ENCODE data around the gene RCE1.
"Not testable (repeated sequence)": the region's sequence is repeated elsewhere in the genome, so short reads cannot be mapped to it uniquely, and the experiment has no call there.

The RCE1 gene, protein sequence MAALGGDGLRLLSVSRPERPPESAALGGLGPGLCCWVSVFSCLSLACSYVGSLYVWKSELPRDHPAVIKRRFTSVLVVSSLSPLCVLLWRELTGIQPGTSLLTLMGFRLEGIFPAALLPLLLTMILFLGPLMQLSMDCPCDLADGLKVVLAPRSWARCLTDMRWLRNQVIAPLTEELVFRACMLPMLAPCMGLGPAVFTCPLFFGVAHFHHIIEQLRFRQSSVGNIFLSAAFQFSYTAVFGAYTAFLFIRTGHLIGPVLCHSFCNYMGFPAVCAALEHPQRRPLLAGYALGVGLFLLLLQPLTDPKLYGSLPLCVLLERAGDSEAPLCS

DNA sequence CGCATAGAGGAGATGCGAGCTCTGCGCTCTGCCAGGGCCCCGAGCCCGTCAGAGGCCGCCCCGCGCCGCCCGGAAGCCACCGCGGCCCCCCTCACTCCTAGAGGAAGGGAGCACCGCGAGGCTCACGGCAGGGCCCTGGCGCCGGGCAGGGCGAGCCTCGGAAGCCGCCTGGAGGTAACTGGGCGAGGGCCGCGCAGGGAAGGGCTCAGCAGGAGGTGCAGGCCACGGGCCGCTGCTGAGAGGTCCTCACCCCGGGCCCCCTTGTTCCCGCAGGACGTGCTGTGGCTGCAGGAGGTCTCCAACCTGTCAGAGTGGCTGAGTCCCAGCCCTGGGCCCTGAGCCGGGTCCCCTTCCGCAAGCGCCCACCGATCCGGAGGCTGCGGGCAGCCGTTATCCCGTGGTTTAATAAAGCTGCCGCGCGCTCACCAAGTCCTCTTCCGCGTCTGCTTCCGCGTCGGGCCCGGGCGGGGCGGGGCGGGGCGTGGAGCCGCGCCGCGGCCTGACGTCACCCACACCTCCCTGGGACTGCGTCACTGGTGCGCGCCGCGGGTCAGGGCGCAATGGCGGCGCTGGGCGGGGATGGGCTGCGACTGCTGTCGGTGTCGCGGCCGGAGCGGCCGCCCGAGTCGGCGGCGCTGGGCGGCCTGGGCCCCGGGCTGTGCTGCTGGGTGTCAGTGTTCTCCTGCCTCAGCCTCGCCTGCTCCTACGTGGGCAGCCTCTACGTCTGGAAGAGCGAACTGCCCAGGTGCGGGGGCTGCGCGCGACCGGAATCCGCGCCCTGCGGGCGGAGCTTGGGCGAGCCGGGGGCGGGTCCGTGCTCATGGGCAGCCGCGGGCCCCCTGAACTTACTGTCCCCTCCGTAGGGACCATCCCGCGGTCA lies at the start of gene RCE1:
Gene RCE1, plus strand, starts transcription at position 546 of the 880 bp plus-strand sequence. Its CDS starts 15 bp downstream, at position 561.
- peak; percentile 83 for DNase-seq

GRCh38 chr11:66799815-66800214 lies 43.4 kb upstream of the RCE1 start:
- DNase-seq: not testable (repeated sequence)

DNA sequence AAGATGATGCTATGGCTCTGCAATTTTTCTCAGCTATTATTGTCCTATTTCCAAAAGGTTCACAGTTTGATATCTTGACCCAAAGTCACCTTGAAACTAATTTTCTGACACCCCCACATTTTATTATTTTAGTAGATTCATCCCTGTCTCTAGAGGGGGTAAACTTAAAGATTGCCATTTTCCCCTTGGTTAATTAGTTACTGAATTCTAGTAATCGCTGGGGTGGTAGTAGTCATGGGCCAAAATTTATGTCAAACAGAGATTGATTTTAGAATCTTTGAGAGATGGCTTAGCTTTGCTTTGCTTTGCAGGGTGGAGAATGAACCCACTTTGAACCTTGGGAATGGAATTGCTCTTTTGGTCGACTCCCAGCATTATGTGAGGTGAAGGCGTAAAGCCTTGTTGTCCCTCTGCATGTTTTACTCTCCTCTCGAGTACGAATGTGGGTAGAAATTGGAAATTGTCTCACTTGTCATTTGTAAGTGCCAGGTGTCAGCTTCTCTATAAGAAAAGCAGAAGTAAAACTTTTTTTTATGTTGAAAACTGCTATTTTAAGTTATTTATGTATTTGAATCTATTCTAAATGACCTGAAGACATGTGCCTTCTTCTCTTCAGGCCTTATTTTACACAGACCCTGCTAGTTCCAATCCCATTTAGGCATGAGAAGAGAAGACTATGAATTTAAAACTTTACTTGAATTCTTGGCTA lies 42.4 kb upstream of the RCE1 start:
- no peak for DNase-seq

- DNase-seq: no peak
Measured at GRCh38 chr11:66809592-66809991, 33.6 kb upstream of the RCE1 start.

GRCh38 chr11:66810576-66811185 lies 32.6 kb upstream of the RCE1 start:
- DNase-seq: no peak

DNA sequence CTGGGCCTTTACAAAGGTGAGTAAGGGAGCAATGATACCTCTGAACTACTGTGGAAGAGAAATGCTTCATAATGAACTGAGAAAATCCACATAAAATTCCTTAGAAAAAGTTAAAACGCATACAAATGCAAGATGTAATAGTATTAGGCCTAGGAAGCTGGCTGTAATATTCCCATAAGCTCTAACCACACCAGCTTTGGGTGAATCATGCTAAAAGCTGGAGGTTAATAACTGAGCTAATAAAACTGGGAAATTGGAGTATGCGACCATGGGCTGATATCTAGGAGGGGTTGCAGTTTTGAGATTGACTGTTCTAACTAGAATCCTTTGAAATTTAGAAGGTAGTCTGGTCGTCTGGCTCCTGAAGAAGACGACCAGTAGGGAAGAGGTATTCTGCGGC lies 28.6 kb upstream of the RCE1 start:
- no peak for DNase-seq

GRCh38 chr11:66815646-66816045 lies 27.6 kb upstream of the RCE1 start:
- DNase-seq: no peak

- no peak for DNase-seq
Measured at GRCh38 chr11:66818231-66818955, 24.8 kb upstream of the RCE1 start.

DNA sequence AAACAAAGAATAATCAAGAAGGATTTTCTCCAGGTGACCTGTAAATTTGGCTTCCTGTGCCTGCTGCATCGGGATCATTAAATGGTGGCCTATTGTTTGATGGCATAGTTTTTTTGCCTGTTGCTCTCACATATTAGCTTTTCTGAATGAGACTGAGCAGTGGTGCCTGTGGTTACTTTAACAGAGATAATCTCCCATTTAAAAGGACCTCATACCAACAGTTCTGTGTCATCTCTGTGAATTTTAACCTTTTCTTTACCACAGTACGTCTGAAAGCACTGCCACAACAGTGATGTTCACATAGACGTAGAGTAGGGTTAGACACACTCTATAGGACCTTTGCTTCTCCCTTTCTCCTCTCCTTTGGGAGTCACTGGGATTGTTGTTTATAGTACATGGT lies 22.9 kb upstream of the RCE1 start:
- DNase-seq: no peak

DNA sequence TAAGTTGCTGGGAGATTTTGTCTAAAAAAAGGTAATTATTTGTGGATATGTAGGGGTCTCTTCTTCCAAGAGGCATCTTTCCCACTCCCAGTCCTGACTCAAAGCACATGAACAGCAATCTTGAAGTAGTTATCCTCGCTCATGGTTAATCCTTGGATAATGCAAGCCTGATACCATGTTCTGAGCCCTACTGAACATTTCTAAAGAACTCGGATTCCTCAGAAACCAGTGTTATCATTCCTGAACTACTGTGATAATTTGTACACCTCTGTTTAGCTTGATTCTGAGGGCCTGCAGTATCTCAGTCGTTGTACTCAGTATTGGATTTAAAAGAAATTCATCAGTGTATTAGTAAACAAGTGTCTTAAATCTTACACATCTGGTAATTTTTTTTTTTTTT lies 22.3 kb upstream of the RCE1 start:
- DNase-seq: no peak

DNA sequence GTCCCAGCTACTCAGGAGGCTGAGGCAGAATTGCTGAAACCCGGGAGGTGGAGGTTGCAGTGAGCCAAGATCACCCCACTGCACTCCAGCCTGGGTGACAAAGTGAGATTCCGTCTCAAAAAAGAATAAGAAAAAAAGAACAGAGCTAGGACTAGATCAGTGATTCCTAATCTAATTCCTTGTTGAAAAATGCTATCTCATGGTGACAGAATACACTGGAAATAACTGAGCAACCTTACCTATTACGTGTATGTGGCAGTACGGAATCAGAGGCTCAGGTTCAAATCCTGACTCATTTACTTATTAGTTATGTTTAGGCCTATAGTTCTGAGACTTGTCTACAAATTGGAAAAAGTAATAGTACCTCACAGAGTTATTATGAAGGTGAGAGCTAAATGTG lies 19.5 kb upstream of the RCE1 start:
- no peak for DNase-seq

DNA sequence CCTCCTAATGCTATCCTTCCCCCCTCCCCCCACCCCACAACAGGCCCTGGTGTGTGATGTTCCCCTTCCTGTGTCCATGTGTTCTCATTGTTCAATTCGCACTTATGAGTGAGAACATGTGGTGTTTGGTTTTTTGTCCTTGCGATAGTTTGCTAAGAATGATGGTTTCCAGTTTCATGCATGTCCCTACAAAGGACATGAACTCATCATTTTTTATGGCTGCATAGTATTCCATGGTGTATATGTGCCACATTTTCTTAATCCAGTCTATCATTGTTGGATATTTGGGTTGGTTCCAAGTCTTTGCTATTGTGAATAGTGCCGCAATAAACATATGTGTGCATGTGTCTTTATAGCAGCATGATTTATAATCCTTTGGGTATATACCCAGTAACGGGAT lies 18.7 kb upstream of the RCE1 start:
- DNase-seq: not testable (repeated sequence)

DNA sequence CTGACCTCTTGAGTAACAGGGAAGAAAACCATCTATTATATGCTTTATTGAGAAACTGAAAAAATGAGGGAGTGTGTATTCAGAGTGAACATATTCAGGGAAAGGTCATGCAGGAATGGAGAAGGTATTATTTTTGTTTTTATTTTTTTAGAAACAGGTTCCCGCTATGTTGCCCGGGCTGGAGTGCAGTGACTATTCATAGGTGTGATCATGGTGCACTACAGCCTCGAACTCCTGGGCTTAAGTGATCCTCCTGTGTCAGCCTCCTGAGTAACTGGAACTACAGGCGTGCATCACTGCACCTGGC lies 8.7 kb upstream of the RCE1 start:
- no peak for DNase-seq

DNA sequence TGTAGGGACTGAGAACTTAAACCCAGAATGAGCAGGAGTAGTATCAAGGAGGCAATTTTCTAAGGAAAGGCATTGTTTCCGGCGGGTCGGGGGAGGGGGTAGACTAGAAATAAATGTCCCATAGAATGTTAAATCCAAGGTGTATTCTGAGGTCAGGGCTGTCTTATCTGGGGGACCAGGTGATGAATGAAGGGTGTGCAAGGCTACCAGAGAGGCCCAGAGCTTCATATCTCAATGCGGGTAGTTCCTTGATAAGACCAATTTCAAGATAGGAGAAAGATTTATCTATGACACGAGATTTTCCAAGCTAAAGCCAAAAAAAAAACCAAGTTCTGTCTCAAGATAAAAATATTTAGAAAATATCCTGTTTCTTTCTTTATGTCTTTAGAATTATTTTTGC lies 8.3 kb upstream of the RCE1 start:
- no peak for DNase-seq

DNA sequence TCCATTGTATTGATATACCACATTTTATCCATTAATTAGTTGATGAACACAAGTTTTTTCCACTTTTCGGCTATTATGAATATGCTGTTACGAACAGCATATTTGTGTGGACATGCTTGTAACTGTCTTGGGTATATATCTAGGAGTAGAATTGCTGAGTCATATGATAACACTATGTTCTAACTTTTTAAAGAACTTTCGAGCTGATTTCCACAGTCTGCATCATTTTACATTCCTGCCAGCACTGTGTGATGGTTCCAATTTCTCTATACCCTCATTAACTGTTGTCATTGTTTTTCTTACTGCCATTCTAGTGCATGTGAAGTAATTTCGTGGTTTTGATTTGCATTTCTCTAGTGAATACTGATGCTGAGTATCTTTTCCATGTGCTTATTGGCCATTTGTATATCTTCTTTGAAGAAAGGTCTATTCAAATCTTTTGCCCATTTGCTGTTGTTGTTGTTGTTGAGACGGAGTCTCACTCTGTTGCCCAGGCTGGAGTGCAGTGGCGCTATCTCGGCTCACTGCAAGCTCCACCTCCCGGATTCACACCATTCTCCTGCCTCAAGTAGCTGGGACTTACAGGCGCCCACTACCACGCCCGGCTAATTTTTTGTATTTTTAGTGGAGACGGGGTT lies 7.4 kb upstream of the RCE1 start:
- no peak for DNase-seq

DNA sequence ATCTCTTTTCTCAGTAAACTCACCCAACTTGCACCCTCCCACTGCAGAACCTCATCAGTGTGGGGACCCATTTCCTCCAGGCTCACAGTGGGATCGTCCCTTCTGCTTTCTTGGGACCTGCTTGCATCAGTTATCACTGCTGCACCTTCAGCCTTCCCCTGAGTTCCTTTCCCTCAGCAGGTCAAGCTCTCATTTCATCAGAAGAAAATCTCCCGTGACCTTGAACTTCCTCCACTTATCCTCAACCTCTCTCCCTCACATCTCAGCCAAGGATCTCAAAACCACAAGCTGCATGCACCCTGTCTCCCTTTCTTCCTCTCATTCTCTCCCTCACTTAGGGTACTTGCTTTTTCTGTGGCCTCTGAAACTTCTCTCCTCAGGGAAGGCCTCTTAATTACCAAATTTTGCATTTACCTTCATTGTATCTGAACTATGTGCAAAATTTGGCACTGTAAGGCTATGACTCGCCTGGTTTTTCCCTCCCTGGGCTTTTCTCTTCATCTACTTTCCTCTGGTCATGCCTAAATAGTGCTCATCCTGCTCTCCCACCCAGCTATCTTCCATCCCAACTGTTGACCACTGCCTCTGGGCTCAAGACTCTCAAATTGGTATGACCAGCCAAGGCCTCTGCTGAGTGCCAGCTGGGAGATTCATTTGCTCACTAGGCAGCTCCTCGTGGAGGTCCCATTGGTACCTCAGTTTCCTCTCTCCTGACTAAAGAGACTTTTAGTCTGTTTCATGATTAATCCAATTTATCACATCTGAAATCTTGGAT lies 2.7 kb upstream of the RCE1 start:
- no peak for DNase-seq

GRCh38 chr11:66841861-66842260 lies 1.4 kb upstream of the RCE1 start:
- DNase-seq: no peak

DNA sequence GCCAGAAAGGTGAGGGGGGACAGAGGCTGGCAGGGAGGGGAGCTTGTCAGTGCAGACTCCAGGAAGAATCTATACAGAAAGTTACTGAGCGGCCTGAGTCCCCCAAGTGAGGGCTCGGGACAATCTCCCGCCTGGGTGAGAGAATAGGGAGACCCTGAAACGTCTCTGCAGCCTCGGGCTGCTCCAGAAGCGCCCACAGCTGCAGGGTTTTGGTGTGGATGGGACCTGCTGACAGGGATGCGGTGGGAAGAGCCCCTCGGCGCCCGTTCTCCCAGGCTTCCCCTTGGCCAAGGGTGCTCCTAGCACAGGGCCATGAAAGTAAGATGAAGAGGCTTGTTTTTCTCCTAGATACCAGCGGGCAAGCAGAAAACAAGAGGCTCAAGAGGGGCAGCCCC lies 743 bp upstream of the RCE1 start:
- DNase-seq: no peak

DNA sequence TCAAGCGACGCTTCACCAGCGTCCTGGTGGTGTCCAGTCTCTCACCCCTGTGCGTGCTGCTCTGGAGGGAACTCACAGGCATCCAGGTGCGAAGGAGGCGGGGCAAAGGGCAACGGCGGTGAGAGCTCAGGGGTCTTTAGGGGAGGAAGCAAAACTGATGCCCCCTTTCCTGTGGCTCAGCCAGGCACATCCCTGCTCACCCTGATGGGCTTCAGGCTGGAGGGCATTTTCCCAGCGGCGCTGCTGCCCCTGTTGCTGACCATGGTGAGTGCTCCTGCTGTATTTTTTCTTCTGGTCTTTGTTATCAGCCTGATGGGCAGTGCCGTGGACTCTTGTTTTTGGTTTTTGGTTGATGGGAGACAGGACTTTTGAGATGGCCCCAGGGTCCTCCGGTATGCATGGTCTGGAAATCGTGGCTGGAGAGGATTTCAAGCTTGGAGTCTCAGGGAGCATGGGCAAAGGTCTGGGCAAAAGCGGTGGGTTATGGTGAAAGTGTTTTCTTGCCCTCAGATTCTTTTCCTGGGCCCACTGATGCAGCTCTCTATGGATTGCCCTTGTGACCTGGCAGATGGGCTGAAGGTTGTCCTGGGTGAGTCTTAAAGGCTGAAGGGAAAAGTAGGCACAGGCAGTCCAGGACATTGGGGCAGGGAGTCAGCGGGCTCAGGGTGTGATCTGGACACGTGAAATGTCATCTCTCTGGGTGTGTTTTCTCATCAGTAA lies 695 bp downstream of the RCE1 start:
- no peak for DNase-seq

GRCh38 chr11:66844496-66845142 lies 1.4 kb downstream of the RCE1 start:
- DNase-seq: no peak
